HUES6 (cell line): Measurements from ENCODE around the gene IGF2BP3.

ENCODE experiments used
- H3K27ac ChIP-seq: 2 replicates; pipeline ENCODE4 v1.7.0; 2013; ENCODE audit warnings: low read depth, mild to moderate bottlenecking, low read length, inconsistent platforms
- H3K27me3 ChIP-seq: 2 replicates; pipeline ENCODE4 v1.6.1; 2013; ENCODE audit warnings: low read length; ENCODE audit not compliant: control insufficient read depth, insufficient read depth
- H3K36me3 ChIP-seq: 2 replicates; pipeline ENCODE4 v1.6.1; 2013; ENCODE audit warnings: low read length; ENCODE audit not compliant: control insufficient read depth, insufficient read depth
- H3K4me1 ChIP-seq: 2 replicates; pipeline ENCODE4 v1.6.1; 2013; ENCODE audit warnings: low read length; ENCODE audit not compliant: control insufficient read depth, insufficient read depth
- H3K4me3 ChIP-seq: 2 replicates; pipeline ENCODE4 v1.5.1; 2013; ENCODE audit warnings: low read depth, low read length
- H3K9ac ChIP-seq: one replicate; pipeline ENCODE4 v1.6.1; 2013; ENCODE audit warnings: mild to moderate bottlenecking, low read length
- H3K9me3 ChIP-seq: 2 replicates; pipeline ENCODE4 v1.6.1; 2013; ENCODE audit warnings: low read depth, low read length; ENCODE audit not compliant: control insufficient read depth, insufficient read depth

Gene IGF2BP3

DNA sequence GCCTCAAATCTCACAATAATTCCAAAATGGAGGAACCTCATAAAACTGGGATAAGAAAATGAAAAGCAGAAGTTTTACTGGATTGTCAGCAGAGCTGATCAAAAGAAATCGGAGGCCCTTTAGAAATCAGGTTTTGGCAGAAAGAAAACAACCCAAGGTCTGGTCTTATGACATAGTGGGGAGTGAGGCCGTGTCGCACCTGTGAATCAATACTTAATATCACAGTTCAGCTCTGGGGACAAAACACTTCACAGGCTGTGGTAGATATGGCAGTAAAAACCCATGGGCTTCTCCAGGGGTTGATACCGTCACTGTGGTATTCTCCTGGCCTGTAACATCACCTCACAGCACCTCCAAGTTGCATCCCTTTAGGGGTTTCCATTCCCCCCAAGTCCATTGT lies 177.7 kb downstream of the IGF2BP3 start:
- Histone ChIP-seq H3K36me3 (no peaks in the 10 kb centered on the region), H3K4me1 (peaks cover 3% of the 10 kb centered on the region; the same call in 1 of the 2 replicates), H3K27ac (no peak overlapping the region), H3K27me3 (no peaks in the 10 kb centered on the region), H3K9me3 (no peaks in the 10 kb centered on the region), H3K4me3 (no peak overlapping the region), H3K9ac (no peak overlapping the region)

DNA sequence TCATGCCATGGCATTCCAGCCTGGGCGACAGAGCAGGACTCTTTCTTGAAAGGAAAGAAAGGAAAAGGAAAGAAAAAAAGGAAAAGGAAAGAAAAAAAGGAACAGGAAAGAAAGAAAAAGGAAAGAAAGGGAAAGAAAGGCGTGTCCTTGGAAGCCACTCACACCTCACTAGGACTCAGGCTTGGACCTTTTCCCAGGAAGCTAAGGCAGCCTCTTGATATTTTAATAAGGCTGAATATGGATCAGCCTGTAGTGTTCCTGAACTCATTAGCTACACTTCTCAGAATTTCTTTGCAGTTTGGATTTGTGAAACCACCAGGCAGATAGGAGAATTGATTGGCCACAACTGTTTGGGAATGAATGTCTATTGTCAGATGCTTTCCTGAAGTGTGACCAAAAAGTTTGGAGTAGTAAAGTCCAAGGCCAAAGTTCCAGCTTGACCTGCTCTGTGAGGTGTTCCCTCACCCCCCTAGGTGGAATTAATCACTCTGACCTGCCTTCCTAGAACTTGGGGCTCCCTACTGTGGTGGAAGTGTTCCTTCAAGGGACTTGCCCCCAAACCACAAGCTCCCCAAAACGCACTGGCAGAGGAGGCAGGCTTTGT lies 178.2 kb downstream of the IGF2BP3 start:
- Histone ChIP-seq H3K27me3 (no peaks in the 10 kb centered on the region), H3K36me3 (no peaks in the 10 kb centered on the region), H3K4me3 (no peak overlapping the region), H3K9ac (no peak overlapping the region), H3K9me3 (no peaks in the 10 kb centered on the region), H3K4me1 (peaks cover 5% of the 10 kb centered on the region; the same call in 1 of the 2 replicates), H3K27ac (no peak overlapping the region)

- Histone ChIP-seq H3K4me3 (no peak overlapping the region), H3K4me1 (peaks cover 5% of the 10 kb centered on the region; the same call in 1 of the 2 replicates), H3K9me3 (no peaks in the 10 kb centered on the region), H3K27me3 (no peaks in the 10 kb centered on the region), H3K27ac (no peak overlapping the region), H3K36me3 (no peaks in the 10 kb centered on the region), H3K9ac (no peak overlapping the region)
Observed at GRCh38 chr7:23290993-23291392, 179.3 kb downstream of the IGF2BP3 start.

GRCh38 chr7:23287612-23288011 lies 182.7 kb downstream of the IGF2BP3 start:
- no peak overlapping the region for H3K27ac ChIP-seq
- H3K9ac ChIP-seq = no peak overlapping the region
- H3K9me3 ChIP-seq = no peaks in the 10 kb centered on the region

GRCh38 chr7:23285657-23286646 lies 184.3 kb downstream of the IGF2BP3 start:
- H3K9me3 ChIP-seq = no peaks in the 10 kb centered on the region
- no peaks in the 10 kb centered on the region for H3K27me3 ChIP-seq
- no peak overlapping the region for H3K27ac ChIP-seq
- H3K36me3 ChIP-seq = no peaks in the 10 kb centered on the region
- H3K9ac ChIP-seq = no peak overlapping the region
- H3K4me1 ChIP-seq = peaks cover 5% of the 10 kb centered on the region; the same call in 1 of the 2 replicates
- H3K4me3 ChIP-seq = no peak overlapping the region

More at GRCh38 chr7:23287612-23288011, 182.7 kb downstream of the IGF2BP3 start:
- H3K4me3 ChIP-seq = no peak overlapping the region
- H3K36me3 ChIP-seq = no peaks in the 10 kb centered on the region
- no peaks in the 10 kb centered on the region for H3K27me3 ChIP-seq
- H3K4me1 ChIP-seq = peaks cover 5% of the 10 kb centered on the region; the same call in 1 of the 2 replicates

- Histone ChIP-seq H3K9ac (no peak overlapping the region), H3K9me3 (no peaks in the 10 kb centered on the region), H3K36me3 (no peaks in the 10 kb centered on the region)
Observed at GRCh38 chr7:23284871-23285270, 185.4 kb downstream of the IGF2BP3 start.

DNA sequence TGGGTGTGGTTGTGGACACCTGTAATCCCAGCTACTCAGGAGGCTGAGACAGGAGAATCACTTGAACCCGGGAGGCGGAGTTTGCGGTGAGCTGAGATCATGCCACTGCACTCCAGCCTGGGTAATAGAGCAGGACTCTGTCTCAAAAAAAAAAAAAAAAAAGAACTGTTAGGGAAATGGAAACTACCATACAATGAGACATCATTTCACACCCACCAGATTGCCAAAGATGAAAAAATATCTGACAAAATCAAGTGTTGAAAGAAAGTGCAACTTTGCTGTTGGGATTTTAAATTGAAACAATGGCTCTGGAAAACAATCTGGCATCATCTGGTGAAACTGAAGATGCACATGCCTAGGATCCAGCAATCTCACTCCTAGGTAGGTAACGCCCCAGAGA lies 187.2 kb downstream of the IGF2BP3 start:
- no peaks in the 10 kb centered on the region for H3K27me3 ChIP-seq
- no peak overlapping the region for H3K4me3 ChIP-seq
- peaks cover 5% of the 10 kb centered on the region; the same call in 1 of the 2 replicates for H3K4me1 ChIP-seq
- H3K9me3 ChIP-seq = no peaks in the 10 kb centered on the region
- no peak overlapping the region for H3K27ac ChIP-seq
- no peak overlapping the region for H3K9ac ChIP-seq
- H3K36me3 ChIP-seq = no peaks in the 10 kb centered on the region

More at GRCh38 chr7:23284871-23285270, 185.4 kb downstream of the IGF2BP3 start:
- no peak overlapping the region for H3K27ac ChIP-seq
- no peaks in the 10 kb centered on the region for H3K27me3 ChIP-seq
- peaks cover 5% of the 10 kb centered on the region; the same call in 1 of the 2 replicates for H3K4me1 ChIP-seq
- H3K4me3 ChIP-seq = no peak overlapping the region

- H3K27me3 ChIP-seq = no peaks in the 10 kb centered on the region
- no peak overlapping the region for H3K27ac ChIP-seq
- no peaks in the 10 kb centered on the region for H3K36me3 ChIP-seq
- no peaks in the 10 kb centered on the region for H3K4me1 ChIP-seq
- no peak overlapping the region for H3K9ac ChIP-seq
- no peaks in the 10 kb centered on the region for H3K9me3 ChIP-seq
- H3K4me3 ChIP-seq = no peak overlapping the region
Observed at GRCh38 chr7:23279819-23280525, 190.3 kb downstream of the IGF2BP3 start.

DNA sequence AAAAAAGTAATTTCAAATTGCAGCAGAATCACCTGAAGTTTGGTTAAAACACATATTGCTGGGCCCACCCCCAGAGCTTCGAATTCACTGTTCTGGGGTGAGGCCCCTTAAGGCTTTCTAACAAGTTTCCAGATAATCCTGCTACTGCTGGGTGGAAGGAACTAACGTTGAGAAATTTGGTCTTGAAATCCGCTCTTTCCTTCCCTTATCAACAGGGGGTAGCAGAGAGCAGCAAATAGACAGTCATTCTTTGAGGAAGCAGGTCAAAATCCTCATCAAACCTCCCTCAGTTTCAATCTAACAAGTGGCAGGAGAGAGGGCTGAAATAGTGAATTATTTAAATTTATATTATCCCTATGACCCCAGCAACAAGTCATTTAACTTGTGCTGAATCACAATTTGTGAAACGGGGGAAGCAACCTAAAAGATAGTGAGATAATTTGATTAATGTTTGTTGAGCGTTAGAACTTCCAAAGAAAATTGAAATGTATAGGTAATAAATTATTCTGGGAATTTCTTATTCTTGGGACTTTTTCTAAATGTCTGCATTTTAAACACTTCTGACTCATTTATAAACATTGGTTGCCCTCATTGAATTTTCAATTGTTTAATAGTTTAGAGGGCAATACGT lies 192.8 kb downstream of the IGF2BP3 start:
- no peak overlapping the region for H3K27ac ChIP-seq
- H3K4me3 ChIP-seq = no peak overlapping the region
- no peaks in the 10 kb centered on the region for H3K36me3 ChIP-seq
- H3K9ac ChIP-seq = no peak overlapping the region
- H3K27me3 ChIP-seq = no peaks in the 10 kb centered on the region
- H3K9me3 ChIP-seq = no peaks in the 10 kb centered on the region
- peaks cover 6% of the 10 kb centered on the region for H3K4me1 ChIP-seq

DNA sequence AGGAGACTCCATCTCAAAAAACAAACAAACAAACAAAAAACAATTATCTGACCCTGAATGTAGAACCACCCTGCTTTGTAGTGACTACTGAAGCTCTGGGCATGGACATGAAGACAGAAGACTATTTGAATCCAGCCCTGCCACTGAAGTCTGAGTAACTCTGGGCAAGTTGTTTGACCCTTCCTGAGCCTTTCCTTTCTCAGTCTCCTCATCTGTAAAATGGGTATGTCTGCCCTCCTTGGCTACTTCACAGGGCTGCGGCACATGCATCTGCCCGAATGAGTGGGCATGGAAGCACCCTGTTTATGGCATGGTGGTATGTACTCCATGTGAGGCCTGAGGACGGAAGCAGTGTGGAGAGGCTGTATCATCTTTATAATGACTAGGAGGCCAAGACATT lies 193.3 kb downstream of the IGF2BP3 start:
- Histone ChIP-seq H3K36me3 (no peaks in the 10 kb centered on the region), H3K27ac (no peak overlapping the region), H3K4me3 (no peak overlapping the region), H3K27me3 (no peaks in the 10 kb centered on the region), H3K4me1 (peaks cover 6% of the 10 kb centered on the region), H3K9me3 (no peaks in the 10 kb centered on the region), H3K9ac (no peak overlapping the region)
